ENCODE measurements around the gene TTC34. TPM values are rescaled to one million over a fixed set of nuclear protein-coding genes. Genes with fewer than 3 reads are reported as not detected.

TTC34 gene
- total RNA-seq, 3 donors from 2014 or later: 0.16 to 0.88 (median 0.66) TPM

DNA sequence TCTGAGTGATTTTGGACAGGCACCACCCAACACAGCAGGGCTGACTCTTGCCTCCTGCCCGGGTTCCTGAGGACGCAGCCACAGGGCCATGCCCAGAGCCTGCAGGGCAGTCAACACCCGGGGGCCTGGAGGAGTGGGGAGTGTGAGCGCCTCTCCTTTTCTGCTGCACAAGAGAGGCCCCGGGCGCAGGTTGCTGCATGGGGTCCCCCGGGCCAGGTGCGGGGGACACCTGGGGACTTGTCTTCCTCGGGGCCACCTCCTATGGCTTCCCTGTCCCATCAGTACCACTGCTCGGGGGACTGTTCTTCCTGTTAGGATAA, 6.9 kb upstream of the TTC34 start:
- intact Hi-C loops (cut with DNase I; ENCODE audit: low total_unique reads): loop anchor here (5.0 kb wide), 1 partner anchor 206 kb away; no protein-coding TSS in a partner anchor
- Histone ChIP-seq H3K9me3 (peaks cover 15 to 18% of the 10 kb centered on the region in 2 donors), H3K27ac (no peak overlapping the region), H3K27me3 (peaks cover 0 to 98% of the 10 kb centered on the region in 2 donors), H3K4me1 (no peaks in the 10 kb centered on the region), H3K36me3 (no peaks in the 10 kb centered on the region), H3K4me3 (no peak overlapping the region)
- no peak for TF ChIP-seq POLR2AphosphoS5 (IDR thresholded peaks at IDR 0.05)
- TF ChIP-seq, protein P1, sequence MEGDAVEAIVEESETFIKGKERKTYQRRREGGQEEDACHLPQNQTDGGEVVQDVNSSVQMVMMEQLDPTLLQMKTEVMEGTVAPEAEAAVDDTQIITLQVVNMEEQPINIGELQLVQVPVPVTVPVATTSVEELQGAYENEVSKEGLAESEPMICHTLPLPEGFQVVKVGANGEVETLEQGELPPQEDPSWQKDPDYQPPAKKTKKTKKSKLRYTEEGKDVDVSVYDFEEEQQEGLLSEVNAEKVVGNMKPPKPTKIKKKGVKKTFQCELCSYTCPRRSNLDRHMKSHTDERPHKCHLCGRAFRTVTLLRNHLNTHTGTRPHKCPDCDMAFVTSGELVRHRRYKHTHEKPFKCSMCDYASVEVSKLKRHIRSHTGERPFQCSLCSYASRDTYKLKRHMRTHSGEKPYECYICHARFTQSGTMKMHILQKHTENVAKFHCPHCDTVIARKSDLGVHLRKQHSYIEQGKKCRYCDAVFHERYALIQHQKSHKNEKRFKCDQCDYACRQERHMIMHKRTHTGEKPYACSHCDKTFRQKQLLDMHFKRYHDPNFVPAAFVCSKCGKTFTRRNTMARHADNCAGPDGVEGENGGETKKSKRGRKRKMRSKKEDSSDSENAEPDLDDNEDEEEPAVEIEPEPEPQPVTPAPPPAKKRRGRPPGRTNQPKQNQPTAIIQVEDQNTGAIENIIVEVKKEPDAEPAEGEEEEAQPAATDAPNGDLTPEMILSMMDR (IDR thresholded peaks at IDR 0.05): no peak
- TF ChIP-seq POLR2A (IDR thresholded peaks at IDR 0.05): no peak
- no peak for DNase-seq (ENCODE audit: low spot score in 2 of 2)

DNA sequence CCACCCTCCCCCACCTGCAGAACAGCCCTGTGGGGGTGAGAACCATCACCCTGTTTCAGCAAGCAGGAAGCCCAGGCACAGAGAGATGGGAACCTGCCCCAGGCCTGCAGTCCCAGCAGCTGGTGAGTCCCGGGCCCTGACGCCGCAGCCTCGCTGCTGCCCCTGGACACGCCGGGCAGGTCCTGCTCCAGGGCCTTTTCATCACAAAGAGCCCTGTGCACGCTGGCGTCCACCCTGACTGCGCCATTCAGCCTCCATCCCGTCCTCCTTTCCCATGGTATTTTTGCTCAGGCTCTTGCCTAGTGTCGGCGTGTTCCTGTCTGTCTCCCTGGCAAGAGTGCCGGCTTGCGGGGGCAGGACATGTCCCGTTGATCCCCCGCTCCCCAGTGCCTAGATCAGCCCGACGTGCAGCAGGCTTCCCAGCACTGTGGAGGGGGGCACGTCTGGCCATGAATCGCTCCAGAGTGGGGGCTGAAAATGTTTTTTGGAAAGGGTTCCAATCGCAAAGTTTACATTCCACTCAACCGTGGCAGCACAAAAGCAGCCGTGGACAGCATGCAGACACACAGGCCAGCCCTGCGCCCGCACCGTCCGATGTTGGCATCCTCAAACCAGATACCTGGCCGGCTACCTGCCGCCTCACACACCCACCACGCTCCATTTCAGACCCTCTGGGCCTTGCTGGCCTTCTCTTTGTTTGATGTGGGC, 6.3 kb upstream of the TTC34 start:
- Histone ChIP-seq H3K27me3 (peaks cover 0 to 98% of the 10 kb centered on the region in 2 donors), H3K4me3 (no peak overlapping the region), H3K27ac (no peak overlapping the region), H3K36me3 (no peaks in the 10 kb centered on the region), H3K4me1 (no peaks in the 10 kb centered on the region), H3K9me3 (peaks cover 12 to 13% of the 10 kb centered on the region in 2 donors)
- DNase-seq (ENCODE audit: low spot score in 2 of 2): no peak
- intact Hi-C loops (cut with DNase I; ENCODE audit: low total_unique reads): loop anchor here (5.0 kb wide), 1 partner anchor 206 kb away; no protein-coding TSS in a partner anchor
- TF ChIP-seq POLR2AphosphoS5 (IDR thresholded peaks at IDR 0.05) (no peak), POLR2A (IDR thresholded peaks at IDR 0.05) (no peak)
- TF ChIP-seq, protein P1 (IDR thresholded peaks at IDR 0.05): no peak

DNA sequence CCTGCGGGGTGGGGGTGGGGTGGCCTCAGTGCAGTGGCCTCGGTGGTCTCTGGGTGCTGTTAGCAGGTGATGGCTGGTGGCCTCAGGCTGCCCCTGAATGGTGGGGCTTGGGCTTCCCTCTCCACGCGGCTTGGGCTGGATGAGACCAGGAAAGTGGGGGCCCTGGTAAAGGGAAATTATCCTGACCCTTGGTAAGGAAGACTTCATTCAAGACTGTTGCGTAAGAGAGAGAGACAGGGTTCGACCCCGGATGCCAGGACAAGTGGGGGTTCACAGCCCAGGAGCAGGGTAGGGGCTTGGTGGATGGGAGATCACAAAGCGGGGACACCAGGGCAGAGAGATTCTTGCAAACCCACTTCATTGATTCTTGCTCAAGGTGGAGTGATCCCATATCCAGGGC, 5.5 kb upstream of the TTC34 start:
- TF ChIP-seq POLR2AphosphoS5 (IDR thresholded peaks at IDR 0.05) (no peak), POLR2A (IDR thresholded peaks at IDR 0.05) (no peak)
- TF ChIP-seq, protein P1 (IDR thresholded peaks at IDR 0.05): no peak
- Histone ChIP-seq H3K27ac (no peak overlapping the region), H3K27me3 (peaks cover 0 to 98% of the 10 kb centered on the region in 2 donors), H3K4me3 (no peak overlapping the region), H3K9me3 (peaks cover 4 to 5% of the 10 kb centered on the region in 2 donors), H3K4me1 (no peaks in the 10 kb centered on the region), H3K36me3 (no peaks in the 10 kb centered on the region)
- intact Hi-C loops (cut with DNase I; ENCODE audit: low total_unique reads): loop anchor here (5.0 kb wide), 1 partner anchor 205 kb away; no protein-coding TSS in a partner anchor
- DNase-seq (ENCODE audit: low spot score in 2 of 2): no peak

DNA sequence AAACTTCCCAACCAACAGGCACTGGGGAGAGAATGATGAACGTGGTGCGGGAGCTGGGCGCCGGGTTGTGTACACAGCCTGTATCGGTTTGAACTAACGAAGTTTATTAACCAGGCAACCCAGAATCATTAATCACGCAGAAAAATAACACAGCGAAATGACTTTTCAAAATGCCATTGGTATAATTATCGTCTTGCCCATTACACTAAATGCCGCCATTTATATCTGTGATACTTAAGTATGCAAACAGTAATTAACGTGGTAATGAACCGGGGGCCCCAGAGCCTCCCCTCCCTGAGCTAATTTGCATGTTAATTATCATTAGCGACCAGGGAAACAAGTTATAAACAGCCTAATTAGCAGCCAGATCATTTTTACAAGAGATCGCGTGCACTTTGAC, 5.1 kb upstream of the TTC34 start:
- no peaks in the 10 kb centered on the region for H3K36me3 ChIP-seq
- no peaks in the 10 kb centered on the region for H3K4me1 ChIP-seq
- H3K27me3 ChIP-seq: peaks cover 0 to 99% of the 10 kb centered on the region in 2 donors
- TF ChIP-seq POLR2AphosphoS5 (IDR thresholded peaks at IDR 0.05) (no peak), POLR2A (IDR thresholded peaks at IDR 0.05) (no peak)
- TF ChIP-seq, protein P1 (IDR thresholded peaks at IDR 0.05): no peak
- no peak for DNase-seq (ENCODE audit: low spot score in 2 of 2)
- intact Hi-C loops (cut with DNase I; ENCODE audit: low total_unique reads): loop anchor here (5.0 kb wide), 1 partner anchor 204 kb away; no protein-coding TSS in a partner anchor
- no peak overlapping the region for H3K27ac ChIP-seq
- H3K4me3 ChIP-seq: no peak overlapping the region
- peaks cover 0 to 4% of the 10 kb centered on the region in 2 donors for H3K9me3 ChIP-seq

DNA sequence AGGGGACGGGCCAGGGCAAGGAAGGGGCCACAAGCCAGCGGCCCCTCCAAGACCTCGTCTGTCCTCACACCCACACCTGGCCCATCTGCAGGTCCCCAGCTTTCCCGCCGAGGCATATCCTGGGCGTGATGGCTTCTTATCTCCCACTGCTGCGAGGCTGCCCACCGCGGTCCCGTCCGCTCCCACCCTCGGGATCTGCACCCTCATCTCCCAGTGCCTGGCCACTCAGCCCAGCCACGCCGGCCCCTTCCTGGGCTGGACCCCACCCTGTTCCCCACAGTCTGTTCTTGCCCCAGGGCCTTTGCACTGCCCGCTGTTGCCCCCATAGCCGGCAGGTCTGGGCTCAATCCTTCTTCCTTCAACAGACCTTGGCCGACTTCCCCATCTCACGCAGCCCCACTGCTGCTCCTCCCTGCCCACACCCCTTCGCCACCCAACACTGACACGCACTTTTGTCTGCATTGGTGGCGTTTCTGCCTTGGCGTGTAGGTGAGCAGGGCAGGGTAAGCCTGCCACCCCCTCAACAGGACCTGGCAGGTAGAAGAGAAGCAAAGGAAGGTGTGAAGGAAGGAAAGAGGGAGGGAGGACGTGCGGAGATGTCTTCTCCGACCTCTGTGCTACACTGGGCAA, 4.4 kb upstream of the TTC34 start:
- no peak for TF ChIP-seq POLR2AphosphoS5 (IDR thresholded peaks at IDR 0.05)
- TF ChIP-seq POLR2A (IDR thresholded peaks at IDR 0.05): no peak
- TF ChIP-seq, protein P1 (IDR thresholded peaks at IDR 0.05): no peak
- H3K9me3 ChIP-seq: peaks cover 0 to under 1% of the 10 kb centered on the region in 2 donors
- no peak overlapping the region for H3K4me3 ChIP-seq
- intact Hi-C loops (cut with DNase I; ENCODE audit: low total_unique reads): loop anchor here (5.0 kb wide), 1 partner anchor 204 kb away; no protein-coding TSS in a partner anchor
- peaks cover 0 to 99% of the 10 kb centered on the region in 2 donors for H3K27me3 ChIP-seq
- H3K4me1 ChIP-seq: no peaks in the 10 kb centered on the region
- DNase-seq (ENCODE audit: low spot score in 2 of 2): no peak
- no peaks in the 10 kb centered on the region for H3K36me3 ChIP-seq
- no peak overlapping the region for H3K27ac ChIP-seq
